ENCODE data around the gene NPL.

NPL gene

DNA sequence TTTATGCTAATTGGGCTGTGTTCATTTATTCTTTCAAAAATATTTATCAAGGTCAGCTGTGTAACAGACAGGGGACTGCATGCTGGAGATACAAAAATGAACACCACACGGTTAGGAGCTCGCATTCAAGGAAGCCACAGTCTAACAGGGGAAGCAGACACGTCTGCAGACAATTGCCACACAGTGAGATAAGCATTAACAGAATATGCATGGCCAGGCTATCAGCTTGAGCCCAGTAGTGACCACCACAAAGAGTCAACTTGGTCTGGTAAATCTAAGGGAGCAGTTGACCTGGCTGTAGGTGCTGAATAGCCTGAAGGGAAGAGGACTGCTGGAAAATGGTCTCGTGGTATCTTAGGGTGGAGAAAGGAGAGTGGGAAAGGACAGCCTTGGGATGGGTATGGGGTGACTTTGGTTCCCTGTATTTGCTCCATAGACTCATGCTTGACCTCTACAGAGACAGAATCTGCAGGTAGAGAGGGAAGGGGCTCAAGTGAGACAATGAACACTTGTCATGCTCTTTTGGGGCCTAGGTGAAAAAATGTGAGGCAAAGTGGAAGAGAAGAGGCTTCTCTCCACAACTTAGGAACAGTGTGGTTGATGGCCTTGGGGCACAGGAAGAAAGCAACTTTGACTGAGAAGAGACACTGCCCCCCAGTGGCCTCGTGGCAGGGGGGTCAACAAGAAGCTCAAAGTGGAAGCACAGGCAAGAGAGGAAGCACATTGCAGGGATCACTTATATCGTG, 7.6 kb upstream of the NPL start (continued):
- TF ChIP-seq, protein P1, sequence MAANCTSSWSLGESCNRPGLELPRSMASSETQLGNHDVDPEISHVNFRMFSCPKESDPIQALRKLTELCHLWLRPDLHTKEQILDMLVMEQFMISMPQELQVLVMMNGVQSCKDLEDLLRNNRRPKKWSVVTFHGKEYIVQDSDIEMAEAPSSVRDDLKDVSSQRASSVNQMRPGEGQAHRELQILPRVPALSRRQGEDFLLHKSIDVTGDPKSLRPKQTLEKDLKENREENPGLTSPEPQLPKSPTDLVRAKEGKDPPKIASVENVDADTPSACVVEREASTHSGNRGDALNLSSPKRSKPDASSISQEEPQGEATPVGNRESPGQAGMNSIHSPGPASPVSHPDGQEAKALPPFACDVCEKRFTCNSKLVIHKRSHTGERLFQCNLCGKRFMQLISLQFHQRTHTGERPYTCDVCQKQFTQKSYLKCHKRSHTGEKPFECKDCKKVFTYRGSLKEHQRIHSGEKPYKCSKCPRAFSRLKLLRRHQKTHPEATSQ (tag by site-specific recombination; IDR thresholded peaks at IDR 0.05), result no peak
- TF ChIP-seq, protein P2, sequence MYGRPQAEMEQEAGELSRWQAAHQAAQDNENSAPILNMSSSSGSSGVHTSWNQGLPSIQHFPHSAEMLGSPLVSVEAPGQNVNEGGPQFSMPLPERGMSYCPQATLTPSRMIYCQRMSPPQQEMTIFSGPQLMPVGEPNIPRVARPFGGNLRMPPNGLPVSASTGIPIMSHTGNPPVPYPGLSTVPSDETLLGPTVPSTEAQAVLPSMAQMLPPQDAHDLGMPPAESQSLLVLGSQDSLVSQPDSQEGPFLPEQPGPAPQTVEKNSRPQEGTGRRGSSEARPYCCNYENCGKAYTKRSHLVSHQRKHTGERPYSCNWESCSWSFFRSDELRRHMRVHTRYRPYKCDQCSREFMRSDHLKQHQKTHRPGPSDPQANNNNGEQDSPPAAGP (tag by site-specific recombination; IDR thresholded peaks at IDR 0.05), result no peak
- TF ChIP-seq, protein P3, sequence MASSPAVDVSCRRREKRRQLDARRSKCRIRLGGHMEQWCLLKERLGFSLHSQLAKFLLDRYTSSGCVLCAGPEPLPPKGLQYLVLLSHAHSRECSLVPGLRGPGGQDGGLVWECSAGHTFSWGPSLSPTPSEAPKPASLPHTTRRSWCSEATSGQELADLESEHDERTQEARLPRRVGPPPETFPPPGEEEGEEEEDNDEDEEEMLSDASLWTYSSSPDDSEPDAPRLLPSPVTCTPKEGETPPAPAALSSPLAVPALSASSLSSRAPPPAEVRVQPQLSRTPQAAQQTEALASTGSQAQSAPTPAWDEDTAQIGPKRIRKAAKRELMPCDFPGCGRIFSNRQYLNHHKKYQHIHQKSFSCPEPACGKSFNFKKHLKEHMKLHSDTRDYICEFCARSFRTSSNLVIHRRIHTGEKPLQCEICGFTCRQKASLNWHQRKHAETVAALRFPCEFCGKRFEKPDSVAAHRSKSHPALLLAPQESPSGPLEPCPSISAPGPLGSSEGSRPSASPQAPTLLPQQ (tag by site-specific recombination; IDR thresholded peaks at IDR 0.05), result 0 out of 2 replicates have a peak, but pooled peaks have one; percentile 55
- TF ChIP-seq, protein P4, sequence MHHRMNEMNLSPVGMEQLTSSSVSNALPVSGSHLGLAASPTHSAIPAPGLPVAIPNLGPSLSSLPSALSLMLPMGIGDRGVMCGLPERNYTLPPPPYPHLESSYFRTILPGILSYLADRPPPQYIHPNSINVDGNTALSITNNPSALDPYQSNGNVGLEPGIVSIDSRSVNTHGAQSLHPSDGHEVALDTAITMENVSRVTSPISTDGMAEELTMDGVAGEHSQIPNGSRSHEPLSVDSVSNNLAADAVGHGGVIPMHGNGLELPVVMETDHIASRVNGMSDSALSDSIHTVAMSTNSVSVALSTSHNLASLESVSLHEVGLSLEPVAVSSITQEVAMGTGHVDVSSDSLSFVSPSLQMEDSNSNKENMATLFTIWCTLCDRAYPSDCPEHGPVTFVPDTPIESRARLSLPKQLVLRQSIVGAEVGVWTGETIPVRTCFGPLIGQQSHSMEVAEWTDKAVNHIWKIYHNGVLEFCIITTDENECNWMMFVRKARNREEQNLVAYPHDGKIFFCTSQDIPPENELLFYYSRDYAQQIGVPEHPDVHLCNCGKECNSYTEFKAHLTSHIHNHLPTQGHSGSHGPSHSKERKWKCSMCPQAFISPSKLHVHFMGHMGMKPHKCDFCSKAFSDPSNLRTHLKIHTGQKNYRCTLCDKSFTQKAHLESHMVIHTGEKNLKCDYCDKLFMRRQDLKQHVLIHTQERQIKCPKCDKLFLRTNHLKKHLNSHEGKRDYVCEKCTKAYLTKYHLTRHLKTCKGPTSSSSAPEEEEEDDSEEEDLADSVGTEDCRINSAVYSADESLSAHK (tag by site-specific recombination; IDR thresholded peaks at IDR 0.05), result no peak
- TF ChIP-seq ZNF138 (tag by site-specific recombination; IDR thresholded peaks at IDR 0.05; ENCODE audit: borderline replicate concordance), result no peak
- no peak for TF ChIP-seq ZNF146 (tag by site-specific recombination; IDR thresholded peaks at IDR 0.05)
- TF ChIP-seq, protein P5, sequence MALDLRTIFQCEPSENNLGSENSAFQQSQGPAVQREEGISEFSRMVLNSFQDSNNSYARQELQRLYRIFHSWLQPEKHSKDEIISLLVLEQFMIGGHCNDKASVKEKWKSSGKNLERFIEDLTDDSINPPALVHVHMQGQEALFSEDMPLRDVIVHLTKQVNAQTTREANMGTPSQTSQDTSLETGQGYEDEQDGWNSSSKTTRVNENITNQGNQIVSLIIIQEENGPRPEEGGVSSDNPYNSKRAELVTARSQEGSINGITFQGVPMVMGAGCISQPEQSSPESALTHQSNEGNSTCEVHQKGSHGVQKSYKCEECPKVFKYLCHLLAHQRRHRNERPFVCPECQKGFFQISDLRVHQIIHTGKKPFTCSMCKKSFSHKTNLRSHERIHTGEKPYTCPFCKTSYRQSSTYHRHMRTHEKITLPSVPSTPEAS (tag by site-specific recombination; IDR thresholded peaks at IDR 0.05), result no peak; the same call in 1 of the 2 replicates
- no peak for TF ChIP-seq ZNF843 (tag by site-specific recombination; IDR thresholded peaks at IDR 0.05)
- TF ChIP-seq ZNF621 (tag by site-specific recombination; IDR thresholded peaks at IDR 0.05), result no peak
- no peak for TF ChIP-seq ZNF624 (tag by site-specific recombination; IDR thresholded peaks at IDR 0.05)
- peak; percentile 95 for TF ChIP-seq ZNF654 (tag by site-specific recombination; IDR thresholded peaks at IDR 0.05; ENCODE audit: low read depth)
- no peak for TF ChIP-seq ZNF837 (tag by site-specific recombination; IDR thresholded peaks at IDR 0.05)
- TF ChIP-seq ZNF132 (tag by site-specific recombination; IDR thresholded peaks at IDR 0.05; ENCODE audit: borderline replicate concordance), result no peak
- TF ChIP-seq ZNF701 (tag by site-specific recombination; IDR thresholded peaks at IDR 0.05), result no peak
- no peak for TF ChIP-seq ZNF510 (tag by site-specific recombination; IDR thresholded peaks at IDR 0.05; ENCODE audit: insufficient replicate concordance)
- TF ChIP-seq ZNF626 (tag by site-specific recombination; IDR thresholded peaks at IDR 0.05), result no peak
- TF ChIP-seq SP3 (tag by site-specific recombination; IDR thresholded peaks at IDR 0.05), result no peak
- no peak for TF ChIP-seq ZNF768 (tag by site-specific recombination; IDR thresholded peaks at IDR 0.05)
- TF ChIP-seq ZNF433 (tag by site-specific recombination; IDR thresholded peaks at IDR 0.05; ENCODE audit: low read depth), result no peak
- TF ChIP-seq, protein P6, sequence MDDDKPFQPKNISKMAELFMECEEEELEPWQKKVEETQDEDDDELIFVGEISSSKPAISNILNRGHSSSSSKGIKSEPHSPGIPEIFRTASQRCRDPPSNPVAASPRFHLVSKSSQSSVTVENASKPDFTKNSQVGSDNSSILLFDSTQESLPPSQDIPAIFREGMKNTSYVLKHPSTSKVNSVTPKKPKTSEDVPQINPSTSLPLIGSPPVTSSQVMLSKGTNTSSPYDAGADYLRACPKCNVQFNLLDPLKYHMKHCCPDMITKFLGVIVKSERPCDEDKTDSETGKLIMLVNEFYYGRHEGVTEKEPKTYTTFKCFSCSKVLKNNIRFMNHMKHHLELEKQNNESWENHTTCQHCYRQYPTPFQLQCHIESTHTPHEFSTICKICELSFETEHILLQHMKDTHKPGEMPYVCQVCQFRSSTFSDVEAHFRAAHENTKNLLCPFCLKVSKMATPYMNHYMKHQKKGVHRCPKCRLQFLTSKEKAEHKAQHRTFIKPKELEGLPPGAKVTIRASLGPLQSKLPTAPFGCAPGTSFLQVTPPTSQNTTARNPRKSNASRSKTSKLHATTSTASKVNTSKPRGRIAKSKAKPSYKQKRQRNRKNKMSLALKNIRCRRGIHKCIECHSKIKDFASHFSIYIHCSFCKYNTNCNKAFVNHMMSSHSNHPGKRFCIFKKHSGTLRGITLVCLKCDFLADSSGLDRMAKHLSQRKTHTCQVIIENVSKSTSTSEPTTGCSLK (tag by site-specific recombination; IDR thresholded peaks at IDR 0.05), result 0 out of 2 replicates have a peak, but pooled peaks have one; percentile 44

Data from HEK293 (cell line).